GM06990 (cell line): Measurements from ENCODE around the gene SLC25A23.

Source experiments
- DNase-seq: peaks from one replicate; pipeline ENCODE4 v3.0.0-alpha.2; 2011; ENCODE audit not compliant: insufficient read length; ENCODE audit errors: extremely low read depth
- H3K27me3 ChIP-seq: replicated peaks from 2 replicates; pipeline ENCODE4 v1.6.0; 2011; ENCODE audit warnings: low read length; ENCODE audit not compliant: control insufficient read depth, insufficient read depth
- H3K36me3 ChIP-seq: 2 replicates; pipeline ENCODE4 v1.5.1; 2011; ENCODE audit warnings: low read length; ENCODE audit not compliant: control insufficient read depth, insufficient read depth
- H3K4me3 ChIP-seq: replicated peaks from 2 replicates; pipeline ENCODE4 v1.5.1; 2011; ENCODE audit warnings: low read depth, mild to moderate bottlenecking, control low read depth, low read length
- TF ChIP-seq, protein P1 (sequence below): IDR thresholded peaks from 2 replicates; pipeline ENCODE4 v1.5.1; 2011; ENCODE audit warnings: low read length, control low read depth, mild to moderate bottlenecking, inconsistent platforms; ENCODE audit not compliant: insufficient read depth, poor library complexity, severe bottlenecking

SLC25A23 gene

GRCh38 chr19:6448045-6448444, 11.5 kb downstream of the SLC25A23 start:
- no peaks in the 10 kb centered on the region for H3K27me3 ChIP-seq
- no peak for DNase-seq
- H3K4me3 ChIP-seq = no peak overlapping the region
- TF ChIP-seq, protein P1, sequence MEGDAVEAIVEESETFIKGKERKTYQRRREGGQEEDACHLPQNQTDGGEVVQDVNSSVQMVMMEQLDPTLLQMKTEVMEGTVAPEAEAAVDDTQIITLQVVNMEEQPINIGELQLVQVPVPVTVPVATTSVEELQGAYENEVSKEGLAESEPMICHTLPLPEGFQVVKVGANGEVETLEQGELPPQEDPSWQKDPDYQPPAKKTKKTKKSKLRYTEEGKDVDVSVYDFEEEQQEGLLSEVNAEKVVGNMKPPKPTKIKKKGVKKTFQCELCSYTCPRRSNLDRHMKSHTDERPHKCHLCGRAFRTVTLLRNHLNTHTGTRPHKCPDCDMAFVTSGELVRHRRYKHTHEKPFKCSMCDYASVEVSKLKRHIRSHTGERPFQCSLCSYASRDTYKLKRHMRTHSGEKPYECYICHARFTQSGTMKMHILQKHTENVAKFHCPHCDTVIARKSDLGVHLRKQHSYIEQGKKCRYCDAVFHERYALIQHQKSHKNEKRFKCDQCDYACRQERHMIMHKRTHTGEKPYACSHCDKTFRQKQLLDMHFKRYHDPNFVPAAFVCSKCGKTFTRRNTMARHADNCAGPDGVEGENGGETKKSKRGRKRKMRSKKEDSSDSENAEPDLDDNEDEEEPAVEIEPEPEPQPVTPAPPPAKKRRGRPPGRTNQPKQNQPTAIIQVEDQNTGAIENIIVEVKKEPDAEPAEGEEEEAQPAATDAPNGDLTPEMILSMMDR = no peak
- peaks cover 21% of the 10 kb centered on the region for H3K36me3 ChIP-seq

- DNase-seq = no peak
- Histone ChIP-seq H3K36me3 (peaks cover 10% of the 10 kb centered on the region), H3K4me3 (no peak overlapping the region), H3K27me3 (no peaks in the 10 kb centered on the region)
- TF ChIP-seq, protein P1 = no peak
Measured at GRCh38 chr19:6446452-6446851, 13.1 kb downstream of the SLC25A23 start.

DNA sequence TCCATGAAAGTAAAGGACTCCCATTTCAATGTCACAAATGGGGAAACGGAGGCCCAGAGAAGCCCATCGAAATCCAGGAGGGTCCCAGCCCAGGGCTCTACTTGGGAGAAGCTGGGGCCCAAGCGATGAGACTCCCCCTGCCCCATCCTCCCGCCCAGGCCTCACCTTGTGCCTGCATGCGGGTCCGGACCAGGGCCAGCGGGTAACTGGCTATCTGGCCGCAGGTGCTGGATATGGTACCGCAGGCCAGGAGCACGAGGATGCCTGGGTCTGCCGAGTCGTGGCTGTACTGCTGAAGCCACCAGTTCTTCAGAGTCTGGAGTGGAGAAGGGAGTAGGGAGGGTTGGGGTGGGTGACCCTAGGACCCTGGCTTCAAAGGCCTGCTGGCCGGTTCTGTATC, 15.6 kb downstream of the SLC25A23 start:
- TF ChIP-seq, protein P1 = no peak
- Histone ChIP-seq H3K4me3 (no peak overlapping the region), H3K27me3 (no peaks in the 10 kb centered on the region), H3K36me3 (peaks cover 11% of the 10 kb centered on the region)
- no peak for DNase-seq

DNA sequence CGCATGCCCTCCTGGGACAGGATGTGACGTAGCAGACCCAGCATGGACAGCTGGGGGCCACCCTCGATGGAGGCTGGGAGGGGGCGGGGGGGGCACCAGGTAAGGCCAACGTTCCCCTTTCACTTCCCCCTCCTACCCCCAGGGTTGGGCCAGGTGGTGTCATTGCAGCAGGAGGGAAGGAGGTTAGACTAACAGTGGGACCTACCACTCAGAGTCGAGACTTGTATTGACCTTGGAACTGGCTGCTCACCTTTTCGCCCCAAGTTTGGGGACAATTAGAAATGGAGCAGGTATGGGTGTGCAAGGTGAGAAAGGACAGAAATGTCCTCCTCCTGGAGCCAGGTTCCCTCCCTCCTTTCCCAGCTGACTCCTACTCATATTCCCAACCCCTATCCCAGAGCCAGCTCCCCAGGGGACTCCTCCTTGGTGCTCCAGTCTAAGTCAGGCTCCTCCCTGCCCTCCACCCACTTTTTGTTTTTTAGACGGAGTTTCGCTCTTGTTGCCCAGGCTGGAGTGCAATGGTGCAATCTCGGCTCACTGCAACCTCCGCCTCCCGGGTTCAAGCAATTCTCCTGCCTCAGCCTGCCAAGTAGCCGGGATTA, 17.4 kb downstream of the SLC25A23 start:
- Histone ChIP-seq H3K36me3 (peaks cover 10% of the 10 kb centered on the region), H3K4me3 (no peak overlapping the region), H3K27me3 (no peaks in the 10 kb centered on the region)
- DNase-seq = no peak
- TF ChIP-seq, protein P1 = no peak

- H3K4me3 ChIP-seq = no peak overlapping the region
- no peaks in the 10 kb centered on the region for H3K27me3 ChIP-seq
- TF ChIP-seq, protein P1 = no peak
- peaks cover 10% of the 10 kb centered on the region for H3K36me3 ChIP-seq
- no peak for DNase-seq
Measured at GRCh38 chr19:6440905-6441304, 18.7 kb downstream of the SLC25A23 start.

DNA sequence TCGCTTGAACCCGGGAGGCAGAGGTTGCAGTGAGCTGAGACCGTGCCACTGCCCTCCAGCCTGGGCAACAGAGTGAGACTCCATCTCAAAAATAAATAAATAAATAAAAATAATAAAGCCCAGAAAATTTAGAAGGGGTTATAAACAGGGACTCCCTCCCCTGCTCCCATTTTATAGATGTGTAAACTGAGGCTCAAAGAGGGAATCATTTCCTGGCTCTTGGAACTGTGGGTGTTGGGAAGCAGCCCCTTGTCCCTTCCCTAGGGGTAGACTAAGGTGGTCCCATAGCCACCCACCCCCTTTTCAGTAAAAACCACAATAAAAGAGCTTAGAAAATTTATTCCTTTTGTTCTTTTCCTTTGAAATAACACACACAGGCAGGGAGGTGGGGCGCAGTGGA, 19.8 kb downstream of the SLC25A23 start:
- TF ChIP-seq, protein P1 = no peak
- DNase-seq = no peak
- no peaks in the 10 kb centered on the region for H3K27me3 ChIP-seq
- H3K36me3 ChIP-seq = peaks cover 8% of the 10 kb centered on the region
- H3K4me3 ChIP-seq = no peak overlapping the region
